ENCODE data around the gene IFNLR1. TPM values are rescaled to one million over a fixed set of nuclear protein-coding genes. Genes with fewer than 3 reads are reported as not detected.

Gene IFNLR1
- total RNA-seq, 2 experiments from 2014 or later: 4.3 to 4.6 TPM

Other genes with a start within 250 kb of the IFNLR1 start
- 100 to 1,000 TPM; 178 to 209 TPM for gene PNRC2, start 227.5 kb downstream of the IFNLR1 start, total RNA-seq
- gene SRSF10, start 207.0 kb downstream of the IFNLR1 start, total RNA-seq: 100 to 1,000 TPM; 169 to 178 TPM
- gene MYOM3, start 75.2 kb downstream of the IFNLR1 start, total RNA-seq: not detected
- gene IL22RA1, start 44.1 kb downstream of the IFNLR1 start, total RNA-seq: not detected
- under 1 TPM; 0.26 to 0.52 TPM for gene GRHL3, start 132.1 kb upstream of the IFNLR1 start, total RNA-seq
- 1 to 10 TPM; 7.4 to 8.9 TPM for gene STPG1, start 226.5 kb upstream of the IFNLR1 start, total RNA-seq
- 10 to 100 TPM; 58.1 to 59.2 TPM for gene NIPAL3, start 228.5 kb upstream of the IFNLR1 start, total RNA-seq

All from activated naive CD4-positive, alpha-beta T cell treated with anti-CD3 and anti-CD28 coated beads for 36 hours (primary cell).